Body of pancreas (tissue), 4 donors: ENCODE data around the gene KPNA4.

Experiments used
- POLR2A ChIP-seq, 3 donors: fragments of 450-650 bp; IDR thresholded peaks; one replicate each; pipeline ENCODE4 v1.6.1; 2016; ENCODE audit warnings: antibody characterized with exemption in 3 of 3, mild to moderate bottlenecking in 2 of 3
- TF ChIP-seq, protein P1 (sequence below), 7 experiments: fragments of 450-650 bp in 4 of 7; fragments of 200-600 bp in 3 of 7; sonication (generic) in 3 of 7; IDR thresholded peaks; one replicate each; pipeline ENCODE4 v1.5.1; 2016 to 2019; ENCODE audit warnings: antibody characterized with exemption in 7 of 7

DNA sequence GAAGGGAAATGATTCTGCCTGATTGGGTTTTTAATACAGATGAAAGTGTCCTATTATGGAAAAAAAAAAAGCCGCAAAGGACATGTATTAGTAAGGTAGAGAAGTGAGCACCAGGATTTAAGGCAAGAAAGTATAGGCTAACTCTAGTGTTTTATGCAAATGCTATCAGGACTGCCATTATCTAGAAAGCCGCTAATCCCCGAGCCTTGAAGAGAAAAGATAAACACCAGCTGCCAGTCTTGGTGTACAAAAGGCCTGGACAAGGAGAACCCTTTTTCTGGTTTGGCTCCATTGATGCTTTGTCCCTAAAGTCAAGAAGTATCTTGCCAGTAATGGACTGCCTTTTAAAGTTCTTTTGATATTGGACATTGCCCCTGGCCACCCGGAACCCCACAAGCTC is 107.2 kb downstream of the KPNA4 start:
- TF ChIP-seq POLR2A (IDR thresholded peaks at IDR 0.05) = no peak
- TF ChIP-seq, protein P1, sequence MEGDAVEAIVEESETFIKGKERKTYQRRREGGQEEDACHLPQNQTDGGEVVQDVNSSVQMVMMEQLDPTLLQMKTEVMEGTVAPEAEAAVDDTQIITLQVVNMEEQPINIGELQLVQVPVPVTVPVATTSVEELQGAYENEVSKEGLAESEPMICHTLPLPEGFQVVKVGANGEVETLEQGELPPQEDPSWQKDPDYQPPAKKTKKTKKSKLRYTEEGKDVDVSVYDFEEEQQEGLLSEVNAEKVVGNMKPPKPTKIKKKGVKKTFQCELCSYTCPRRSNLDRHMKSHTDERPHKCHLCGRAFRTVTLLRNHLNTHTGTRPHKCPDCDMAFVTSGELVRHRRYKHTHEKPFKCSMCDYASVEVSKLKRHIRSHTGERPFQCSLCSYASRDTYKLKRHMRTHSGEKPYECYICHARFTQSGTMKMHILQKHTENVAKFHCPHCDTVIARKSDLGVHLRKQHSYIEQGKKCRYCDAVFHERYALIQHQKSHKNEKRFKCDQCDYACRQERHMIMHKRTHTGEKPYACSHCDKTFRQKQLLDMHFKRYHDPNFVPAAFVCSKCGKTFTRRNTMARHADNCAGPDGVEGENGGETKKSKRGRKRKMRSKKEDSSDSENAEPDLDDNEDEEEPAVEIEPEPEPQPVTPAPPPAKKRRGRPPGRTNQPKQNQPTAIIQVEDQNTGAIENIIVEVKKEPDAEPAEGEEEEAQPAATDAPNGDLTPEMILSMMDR (IDR thresholded peaks at IDR 0.05) = no peak
